B cell (primary cell): ENCODE results near the gene MBNL3.

Experiments used
- CTCF ChIP-seq: fragments of 200-600 bp; IDR thresholded peaks from one replicate; pipeline ENCODE4 v1.8.0; 2022; ENCODE audit warnings: antibody characterized with exemption, mild to moderate bottlenecking
- EZH2 ChIP-seq: IDR thresholded peaks from 2 replicates; pipeline ENCODE4 v1.6.1; 2012; ENCODE audit warnings: borderline replicate concordance, low read depth, mild to moderate bottlenecking, moderate library complexity, low read length; ENCODE audit not compliant: insufficient read depth, poor library complexity, severe bottlenecking

GRCh38 chrX:132331000-132331399 is 157.8 kb downstream of the MBNL3 start:
- TF ChIP-seq EZH2: no peak
- TF ChIP-seq CTCF: no peak
